Suprapubic skin (tissue), 4 donors: ENCODE data around the gene TNFRSF1A.

Experiments
- CTCF ChIP-seq, 2 donors: fragments of 200-600 bp in 1 of 2; fragments of 450-650 bp in 1 of 2; sonication (generic) in 1 of 2; IDR thresholded peaks; one replicate each; pipeline ENCODE4 v1.5.1; 2016 to 2019; ENCODE audit warnings: antibody characterized with exemption in 2 of 2, mild to moderate bottlenecking in 1 of 2, moderate library complexity in 1 of 2
- EP300 ChIP-seq: sonication (generic); formaldehyde crosslinking; IDR thresholded peaks from one replicate; pipeline ENCODE4 v1.6.1; 2017; ENCODE audit warnings: antibody characterized with exemption
- POLR2A ChIP-seq, 2 donors: fragments of 450-650 bp; IDR thresholded peaks; one replicate each; pipeline ENCODE4 v1.6.1; 2017; ENCODE audit warnings: antibody characterized with exemption in 2 of 2, mild to moderate bottlenecking in 2 of 2, moderate library complexity in 2 of 2
- POLR2AphosphoS5 ChIP-seq, 3 donors: sonication (generic); formaldehyde crosslinking; IDR thresholded peaks; one replicate each; pipeline ENCODE4 v1.6.1; 2017; ENCODE audit warnings: antibody characterized with exemption in 3 of 3

- TF ChIP-seq CTCF (IDR thresholded peaks at IDR 0.05) (no peak), POLR2A (IDR thresholded peaks at IDR 0.05) (no peak), POLR2AphosphoS5 (IDR thresholded peaks at IDR 0.05) (no peak), EP300 (no peak)
These were observed 20.5 kb upstream of the TNFRSF1A start for GRCh38 chr12:6362403-6362802.
